Neural progenitor cell (in vitro differentiated cells): ENCODE results near the gene LRRC8A. TPM values are rescaled to one million over a fixed set of nuclear protein-coding genes. Genes with fewer than 3 reads are reported as not detected.
A peak's percentile ranks its signal among the peaks of the same experiment; 100 is the strongest.
"Not testable (repeated sequence)": the region's sequence is repeated elsewhere in the genome, so short reads cannot be mapped to it uniquely, and the experiment has no call there.

Source experiments
- DNase-seq: peaks from one replicate; pipeline ENCODE4 v3.0.0-alpha.2; 2016; ENCODE audit warnings: low spot score
- H2AFZ ChIP-seq: fragments of 200-600 bp; sonication (generic); replicated peaks from 2 replicates; pipeline ENCODE4 v1.6.1; 2016; ENCODE audit warnings: antibody characterized with exemption
- H3F3A ChIP-seq: fragments of 200-600 bp; sonication (generic); 2 replicates; pipeline ENCODE4 v1.6.1; 2016; ENCODE audit warnings: antibody characterized with exemption, low read depth
- H3K27ac ChIP-seq: fragments of 200-600 bp; sonication (generic); 2 replicates; pipeline ENCODE4 v1.5.1; 2016; ENCODE audit warnings: mild to moderate bottlenecking
- H3K27me3 ChIP-seq: fragments of 200-600 bp; sonication (generic); 2 replicates; pipeline ENCODE4 v1.6.1; 2016; ENCODE audit warnings: mild to moderate bottlenecking, moderate library complexity
- H3K36me3 ChIP-seq: fragments of 200-600 bp; sonication (generic); 2 replicates; pipeline ENCODE4 v1.5.1; 2016
- H3K4me1 ChIP-seq: fragments of 200-600 bp; sonication (generic); 2 replicates; pipeline ENCODE4 v1.6.1; 2016; ENCODE audit warnings: mixed run types
- H3K4me2 ChIP-seq: fragments of 200-600 bp; sonication (generic); 2 replicates; pipeline ENCODE4 v1.6.1; 2016
- H3K4me3 ChIP-seq: fragments of 200-600 bp; sonication (generic); 2 replicates; pipeline ENCODE4 v1.5.1; 2016
- H3K79me2 ChIP-seq: fragments of 200-600 bp; sonication (generic); 2 replicates; pipeline ENCODE4 v1.6.1; 2016; ENCODE audit warnings: low read depth
- H3K9ac ChIP-seq: fragments of 200-600 bp; sonication (generic); 2 replicates; pipeline ENCODE4 v1.6.1; 2016
- H3K9me3 ChIP-seq: fragments of 200-600 bp; sonication (generic); 2 replicates; pipeline ENCODE4 v1.5.1; 2016; ENCODE audit warnings: low read depth
- H4K20me1 ChIP-seq: fragments of 200-600 bp; sonication (generic); 2 replicates; pipeline ENCODE4 v1.6.1; 2016; ENCODE audit warnings: low read depth
- H3K27ac Mint-ChIP-seq: 3 replicates; pipeline ENCODE4 v1.8.0; 2021; ENCODE audit warnings: mixed read lengths
- H3K27me3 Mint-ChIP-seq: 2 replicates; pipeline ENCODE4 v1.8.0; 2022; ENCODE audit warnings: low read depth, mild to moderate bottlenecking, inconsistent platforms, moderate library complexity, mixed read lengths; ENCODE audit not compliant: insufficient read depth
- H3K36me3 Mint-ChIP-seq: 3 replicates; pipeline ENCODE4 v1.8.0; 2021; ENCODE audit warnings: mixed read lengths
- H3K4me1 Mint-ChIP-seq: 3 replicates; pipeline ENCODE4 v1.8.0; 2021; ENCODE audit warnings: mixed read lengths
- H3K4me3 Mint-ChIP-seq: 3 replicates; pipeline ENCODE4 v1.8.0; 2021; ENCODE audit warnings: mild to moderate bottlenecking, moderate library complexity, mixed read lengths
- H3K9me3 Mint-ChIP-seq: 3 replicates; pipeline ENCODE4 v1.8.0; 2020; ENCODE audit warnings: mixed read lengths
- EZH2 ChIP-seq: fragments of 200-600 bp; sonication (generic); IDR thresholded peaks from 2 replicates; pipeline ENCODE4 v1.6.1; 2017; ENCODE audit warnings: antibody characterized with exemption, mild to moderate bottlenecking, moderate library complexity
- EZH2phosphoT487 ChIP-seq: fragments of 200-600 bp; sonication (generic); IDR thresholded peaks from 2 replicates; pipeline ENCODE4 v1.6.1; 2017; ENCODE audit warnings: antibody characterized with exemption
- total RNA-seq: library from RNA; depleted of rRNA; stranded (reverse); fragments of >200 nt; gene quantifications from 2 replicates; pipeline ENCODE4 v1.2.3, GENCODE V29; 2015; ENCODE audit warnings: low replicate concordance
- TF ChIP-seq, protein P1 (sequence below): fragments of 200-600 bp; sonication (generic); IDR thresholded peaks from 2 replicates; pipeline ENCODE4 v1.5.1; 2017; ENCODE audit warnings: antibody characterized with exemption, mild to moderate bottlenecking

The LRRC8A gene
- total RNA-seq, 1 donor from 2014 or later: 17.1 TPM

GRCh38 chr9:128841694-128842492, 40.0 kb upstream of the LRRC8A start:
- H3K9me3 Mint-ChIP-seq: no peaks in the 10 kb centered on the region
- no peak for DNase-seq
- no peak overlapping the region for H3K27ac ChIP-seq
- no peaks in the 10 kb centered on the region for H3K36me3 Mint-ChIP-seq
- H3K79me2 ChIP-seq: no peaks in the 10 kb centered on the region
- no peaks in the 10 kb centered on the region for H3K9me3 ChIP-seq
- no peaks in the 10 kb centered on the region for H3K4me1 ChIP-seq
- peaks cover 5% of the 10 kb centered on the region for H3K27me3 Mint-ChIP-seq
- no peaks in the 10 kb centered on the region for H3K36me3 ChIP-seq
- TF ChIP-seq EZH2phosphoT487 (no peak), EZH2 (no peak)
- TF ChIP-seq, protein P1, sequence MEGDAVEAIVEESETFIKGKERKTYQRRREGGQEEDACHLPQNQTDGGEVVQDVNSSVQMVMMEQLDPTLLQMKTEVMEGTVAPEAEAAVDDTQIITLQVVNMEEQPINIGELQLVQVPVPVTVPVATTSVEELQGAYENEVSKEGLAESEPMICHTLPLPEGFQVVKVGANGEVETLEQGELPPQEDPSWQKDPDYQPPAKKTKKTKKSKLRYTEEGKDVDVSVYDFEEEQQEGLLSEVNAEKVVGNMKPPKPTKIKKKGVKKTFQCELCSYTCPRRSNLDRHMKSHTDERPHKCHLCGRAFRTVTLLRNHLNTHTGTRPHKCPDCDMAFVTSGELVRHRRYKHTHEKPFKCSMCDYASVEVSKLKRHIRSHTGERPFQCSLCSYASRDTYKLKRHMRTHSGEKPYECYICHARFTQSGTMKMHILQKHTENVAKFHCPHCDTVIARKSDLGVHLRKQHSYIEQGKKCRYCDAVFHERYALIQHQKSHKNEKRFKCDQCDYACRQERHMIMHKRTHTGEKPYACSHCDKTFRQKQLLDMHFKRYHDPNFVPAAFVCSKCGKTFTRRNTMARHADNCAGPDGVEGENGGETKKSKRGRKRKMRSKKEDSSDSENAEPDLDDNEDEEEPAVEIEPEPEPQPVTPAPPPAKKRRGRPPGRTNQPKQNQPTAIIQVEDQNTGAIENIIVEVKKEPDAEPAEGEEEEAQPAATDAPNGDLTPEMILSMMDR: no peak
- H3K4me1 Mint-ChIP-seq: peaks cover 3% of the 10 kb centered on the region
- no peak overlapping the region for H3K9ac ChIP-seq
- no peaks in the 10 kb centered on the region for H3K27me3 ChIP-seq
- H3K4me2 ChIP-seq: no peak overlapping the region
- no peak overlapping the region for H3K4me3 Mint-ChIP-seq
- no peaks in the 10 kb centered on the region for H3F3A ChIP-seq
- no peak overlapping the region for H2AFZ ChIP-seq
- H3K27ac Mint-ChIP-seq: no peak overlapping the region
- no peak overlapping the region for H3K4me3 ChIP-seq
- H4K20me1 ChIP-seq: no peaks in the 10 kb centered on the region

- H3K4me2 ChIP-seq, H3K9me3 Mint-ChIP-seq, H3K27ac Mint-ChIP-seq, H3K36me3 ChIP-seq, H3K4me3 ChIP-seq, H3F3A ChIP-seq, H3K27me3 ChIP-seq, DNase-seq, H3K27ac ChIP-seq, H4K20me1 ChIP-seq, H3K4me1 Mint-ChIP-seq, H3K4me3 Mint-ChIP-seq, H3K9me3 ChIP-seq, H3K79me2 ChIP-seq, H2AFZ ChIP-seq, H3K9ac ChIP-seq, H3K4me1 ChIP-seq, H3K36me3 Mint-ChIP-seq, H3K27me3 Mint-ChIP-seq: not testable (repeated sequence)
These were observed 38.8 kb upstream of the LRRC8A start for GRCh38 chr9:128843171-128843570.

GRCh38 chr9:128845186-128845931, 36.6 kb upstream of the LRRC8A start:
- H2AFZ ChIP-seq: no peak overlapping the region
- no peaks in the 10 kb centered on the region for H3K9me3 ChIP-seq
- Mint-ChIP-seq H3K27me3 (peaks cover 5% of the 10 kb centered on the region), H3K9me3 (peaks cover 15% of the 10 kb centered on the region), H3K4me3 (no peak overlapping the region), H3K36me3 (peaks cover 8% of the 10 kb centered on the region), H3K27ac (no peak overlapping the region), H3K4me1 (no peaks in the 10 kb centered on the region)
- peak; percentile 12 for DNase-seq
- peak overlapping the region; percentile 20 for H3K27ac ChIP-seq
- no peaks in the 10 kb centered on the region for H3K36me3 ChIP-seq
- no peak overlapping the region for H3K4me3 ChIP-seq
- no peak overlapping the region for H3K9ac ChIP-seq
- no peaks in the 10 kb centered on the region for H4K20me1 ChIP-seq
- TF ChIP-seq EZH2phosphoT487: no peak
- TF ChIP-seq, protein P1: peak; percentile 9
- H3K79me2 ChIP-seq: no peaks in the 10 kb centered on the region
- no peaks in the 10 kb centered on the region for H3K27me3 ChIP-seq
- H3K4me1 ChIP-seq: no peaks in the 10 kb centered on the region
- H3K4me2 ChIP-seq: no peak overlapping the region
- no peaks in the 10 kb centered on the region for H3F3A ChIP-seq

- Mint-ChIP-seq H3K27me3 (peaks cover 5% of the 10 kb centered on the region), H3K4me1 (no peaks in the 10 kb centered on the region), H3K4me3 (no peak overlapping the region), H3K27ac (no peak overlapping the region), H3K36me3 (peaks cover 18% of the 10 kb centered on the region), H3K9me3 (peaks cover 27% of the 10 kb centered on the region)
- Histone ChIP-seq H3K79me2 (no peaks in the 10 kb centered on the region), H4K20me1 (no peaks in the 10 kb centered on the region), H3K4me2 (no peak overlapping the region), H3K36me3 (no peaks in the 10 kb centered on the region), H3K4me1 (no peaks in the 10 kb centered on the region), H3K9me3 (no peaks in the 10 kb centered on the region), H3K27me3 (no peaks in the 10 kb centered on the region), H3F3A (no peaks in the 10 kb centered on the region), H2AFZ (no peak overlapping the region), H3K27ac (no peak overlapping the region), H3K4me3 (no peak overlapping the region), H3K9ac (no peak overlapping the region)
- DNase-seq: no peak
- TF ChIP-seq EZH2 (no peak), EZH2phosphoT487 (no peak)
- TF ChIP-seq, protein P1: no peak
These were observed 35.3 kb upstream of the LRRC8A start for GRCh38 chr9:128846680-128847030.
